ENCODE data around the gene PAAF1.

Gene PAAF1

GRCh38 chr11:73894725-73895335, 18.0 kb downstream of the PAAF1 start:
- no peak for DNase-seq (ENCODE audit: extremely low read depth, low read depth)
- TF ChIP-seq CTCF (IDR thresholded peaks at IDR 0.05; ENCODE audit: low read depth, low read length, missing control alignments): no peak
- H3K4me3 ChIP-seq (replicated peaks; ENCODE audit: low read depth, low read length): no peak overlapping the region

GRCh38 chr11:73902303-73902702, 25.5 kb downstream of the PAAF1 start:
- DNase-seq (ENCODE audit: extremely low read depth, low read depth): no peak
- H3K4me3 ChIP-seq (replicated peaks; ENCODE audit: low read depth, low read length): no peak overlapping the region
- TF ChIP-seq CTCF (IDR thresholded peaks at IDR 0.05; ENCODE audit: low read depth, low read length, missing control alignments): no peak

- no peak overlapping the region for H3K4me3 ChIP-seq (replicated peaks; ENCODE audit: low read depth, low read length)
- peak; percentile 10 for DNase-seq (ENCODE audit: extremely low read depth, low read depth)
- no peak for TF ChIP-seq CTCF (IDR thresholded peaks at IDR 0.05; ENCODE audit: low read depth, low read length, missing control alignments)
Measured at GRCh38 chr11:73907191-73907590, 30.4 kb downstream of the PAAF1 start.

- no peak for DNase-seq (ENCODE audit: extremely low read depth, low read depth)
- no peak for TF ChIP-seq CTCF (IDR thresholded peaks at IDR 0.05; ENCODE audit: low read depth, low read length, missing control alignments)
- no peak overlapping the region for H3K4me3 ChIP-seq (replicated peaks; ENCODE audit: low read depth, low read length)
Measured at GRCh38 chr11:73912026-73912425, 35.2 kb downstream of the PAAF1 start.

- no peak overlapping the region for H3K4me3 ChIP-seq (replicated peaks; ENCODE audit: low read depth, low read length)
- DNase-seq (ENCODE audit: extremely low read depth, low read depth): no peak
- TF ChIP-seq CTCF (IDR thresholded peaks at IDR 0.05; ENCODE audit: low read depth, low read length, missing control alignments): no peak
Measured at GRCh38 chr11:73913472-73913871, 36.7 kb downstream of the PAAF1 start.

- no peak for TF ChIP-seq CTCF (IDR thresholded peaks at IDR 0.05; ENCODE audit: low read depth, low read length, missing control alignments)
- no peak overlapping the region for H3K4me3 ChIP-seq (replicated peaks; ENCODE audit: low read depth, low read length)
- DNase-seq (ENCODE audit: extremely low read depth, low read depth): no peak
Measured at GRCh38 chr11:73914284-73914683, 37.5 kb downstream of the PAAF1 start.

GRCh38 chr11:73916435-73916834, 39.6 kb downstream of the PAAF1 start:
- peak; percentile 15 for DNase-seq (ENCODE audit: extremely low read depth, low read depth)
- TF ChIP-seq CTCF (IDR thresholded peaks at IDR 0.05; ENCODE audit: low read depth, low read length, missing control alignments): no peak

More at GRCh38 chr11:73916435-73916834, 39.6 kb downstream of the PAAF1 start:
- no peak overlapping the region for H3K4me3 ChIP-seq (replicated peaks; ENCODE audit: low read depth, low read length)
